Activated B cell treated with CpG ODN at 0.5 μM for 24 hours (primary cell): ENCODE results near the gene AP3B1. TPM values are rescaled to one million over a fixed set of nuclear protein-coding genes. Genes with fewer than 3 reads are reported as not detected.

ENCODE experiments used
- ATAC-seq: fragments of 200-7000 bp; cut with Tn5 transposase; one replicate; pipeline ENCODE4 v1.10.0; 2021; ENCODE audit warnings: low read depth, mild to moderate bottlenecking, moderate library complexity
- CTCF ChIA-PET: fragments of 350-600 bp; sonication (Branson Sonifier 250); formaldehyde crosslinking; loops from one replicate; lab custom pipeline; 2021; ENCODE audit warnings: antibody characterized with exemption; lab: Charles Lee
- POLR2A ChIA-PET: fragments of 350-600 bp; sonication (Branson Sonifier 250); formaldehyde crosslinking; loops from one replicate; lab custom pipeline; 2021; ENCODE audit warnings: antibody characterized with exemption; lab: Charles Lee
- DNase-seq: peaks from one replicate; pipeline ENCODE4 v3.0.0; 2022
- H3K27ac Mint-ChIP-seq: one replicate; pipeline ENCODE4 v1.8.0; 2020; ENCODE audit warnings: mixed read lengths
- H3K27me3 Mint-ChIP-seq: one replicate; pipeline ENCODE4 v1.8.0; 2021; ENCODE audit warnings: mixed read lengths
- H3K36me3 Mint-ChIP-seq: one replicate; pipeline ENCODE4 v1.8.0; 2021; ENCODE audit warnings: low read depth, mixed read lengths
- H3K4me1 Mint-ChIP-seq: one replicate; pipeline ENCODE4 v1.8.0; 2021; ENCODE audit warnings: mixed read lengths
- H3K4me3 Mint-ChIP-seq: one replicate; pipeline ENCODE4 v1.8.0; 2020; ENCODE audit warnings: mild to moderate bottlenecking, mixed read lengths
- H3K9me3 Mint-ChIP-seq: one replicate; pipeline ENCODE4 v1.8.0; 2020; ENCODE audit warnings: mixed read lengths
- intact Hi-C: fragments of 100-400 bp; cut with micrococcal nuclease; formaldehyde crosslinking; loops from one replicate; pipeline ENCODE4 v1.15.1; 2024
- total RNA-seq: library from RNA; stranded (reverse); gene quantifications from 2 replicates; pipeline ENCODE4 v1.2.3, GENCODE V29; 2022
- TF ChIP-seq, protein P1 (sequence below): fragments of 200-600 bp; IDR thresholded peaks from one replicate; pipeline ENCODE4 v1.8.0; 2022; ENCODE audit warnings: antibody characterized with exemption, mild to moderate bottlenecking

The AP3B1 gene
- total RNA-seq, 1 donor from 2014 or later: 52.9 TPM

- H3K4me3 Mint-ChIP-seq: no peak overlapping the region
- ChIA-PET POLR2A (no interaction called here), CTCF (interaction anchor here (0.8 kb wide), 1 partner anchor 202 kb away, joined by 3 read pairs; no protein-coding TSS in a partner anchor)
- ATAC-seq (no peak), DNase-seq (no peak)
- H3K4me1 Mint-ChIP-seq: peaks cover 5% of the 10 kb centered on the region
- H3K27ac Mint-ChIP-seq: no peak overlapping the region
- intact Hi-C loops: no loop called here
- H3K9me3 Mint-ChIP-seq: peaks cover 9% of the 10 kb centered on the region
- peaks cover 44% of the 10 kb centered on the region for H3K36me3 Mint-ChIP-seq
- TF ChIP-seq, protein P1, sequence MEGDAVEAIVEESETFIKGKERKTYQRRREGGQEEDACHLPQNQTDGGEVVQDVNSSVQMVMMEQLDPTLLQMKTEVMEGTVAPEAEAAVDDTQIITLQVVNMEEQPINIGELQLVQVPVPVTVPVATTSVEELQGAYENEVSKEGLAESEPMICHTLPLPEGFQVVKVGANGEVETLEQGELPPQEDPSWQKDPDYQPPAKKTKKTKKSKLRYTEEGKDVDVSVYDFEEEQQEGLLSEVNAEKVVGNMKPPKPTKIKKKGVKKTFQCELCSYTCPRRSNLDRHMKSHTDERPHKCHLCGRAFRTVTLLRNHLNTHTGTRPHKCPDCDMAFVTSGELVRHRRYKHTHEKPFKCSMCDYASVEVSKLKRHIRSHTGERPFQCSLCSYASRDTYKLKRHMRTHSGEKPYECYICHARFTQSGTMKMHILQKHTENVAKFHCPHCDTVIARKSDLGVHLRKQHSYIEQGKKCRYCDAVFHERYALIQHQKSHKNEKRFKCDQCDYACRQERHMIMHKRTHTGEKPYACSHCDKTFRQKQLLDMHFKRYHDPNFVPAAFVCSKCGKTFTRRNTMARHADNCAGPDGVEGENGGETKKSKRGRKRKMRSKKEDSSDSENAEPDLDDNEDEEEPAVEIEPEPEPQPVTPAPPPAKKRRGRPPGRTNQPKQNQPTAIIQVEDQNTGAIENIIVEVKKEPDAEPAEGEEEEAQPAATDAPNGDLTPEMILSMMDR: no peak
- no peaks in the 10 kb centered on the region for H3K27me3 Mint-ChIP-seq
Observed at GRCh38 chr5:78065663-78066062, 228.8 kb downstream of the AP3B1 start.

DNA sequence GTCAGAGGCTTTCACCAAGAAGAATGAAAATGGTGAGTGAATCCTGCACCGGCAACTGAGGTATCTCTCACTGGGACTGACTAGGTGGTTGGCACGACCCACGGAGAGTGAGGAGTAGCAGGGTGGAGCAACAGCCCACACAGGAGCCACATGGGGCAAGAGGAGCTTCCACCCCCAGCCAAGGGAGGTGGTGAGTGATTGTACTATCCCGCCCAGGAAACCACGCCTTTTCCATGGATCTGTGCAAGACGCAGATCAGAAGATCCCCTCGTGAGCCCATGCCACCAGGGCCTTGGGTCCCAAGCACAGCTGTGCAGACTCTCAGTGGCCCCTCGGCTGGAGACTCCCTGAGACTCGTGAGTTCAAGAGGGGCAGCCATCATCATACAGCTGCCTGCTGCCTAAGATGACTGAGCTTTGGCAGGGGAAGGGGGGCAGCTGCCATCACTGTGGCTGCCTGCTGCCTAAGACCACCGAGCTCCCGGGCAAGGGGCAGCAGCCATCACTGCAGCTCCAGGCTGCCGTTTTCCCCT is 229.5 kb downstream of the AP3B1 start:
- ATAC-seq: no peak
- Mint-ChIP-seq H3K4me3 (no peak overlapping the region), H3K9me3 (peaks cover 9% of the 10 kb centered on the region), H3K36me3 (peaks cover 44% of the 10 kb centered on the region), H3K4me1 (peaks cover 5% of the 10 kb centered on the region), H3K27ac (no peak overlapping the region), H3K27me3 (no peaks in the 10 kb centered on the region)
- intact Hi-C loops: no loop called here
- DNase-seq: no peak
- POLR2A ChIA-PET: no interaction called here
- CTCF ChIA-PET: interaction anchor here (0.7 to 0.8 kb wide), 2 partner anchors 42 to 202 kb away, joined by 3 read pairs; no protein-coding TSS in a partner anchor
- TF ChIP-seq, protein P1: no peak

GRCh38 chr5:78063495-78063894 is 231.0 kb downstream of the AP3B1 start:
- intact Hi-C loops: no loop called here
- peaks cover 36% of the 10 kb centered on the region for H3K36me3 Mint-ChIP-seq
- POLR2A ChIA-PET: no interaction called here
- TF ChIP-seq, protein P1: no peak
- H3K27me3 Mint-ChIP-seq: no peaks in the 10 kb centered on the region
- no peak for ATAC-seq
- DNase-seq: no peak
- H3K27ac Mint-ChIP-seq: no peak overlapping the region
- CTCF ChIA-PET: no interaction called here
- no peak overlapping the region for H3K4me3 Mint-ChIP-seq
- peaks cover 8% of the 10 kb centered on the region for H3K9me3 Mint-ChIP-seq
- no peaks in the 10 kb centered on the region for H3K4me1 Mint-ChIP-seq

GRCh38 chr5:78062645-78063044 is 231.9 kb downstream of the AP3B1 start:
- no peak overlapping the region for H3K4me3 Mint-ChIP-seq
- ChIA-PET POLR2A (no interaction called here), CTCF (no interaction called here)
- no peak for ATAC-seq
- no peak for DNase-seq
- intact Hi-C loops: no loop called here
- no peak overlapping the region for H3K27ac Mint-ChIP-seq
- H3K9me3 Mint-ChIP-seq: peaks cover 5% of the 10 kb centered on the region
- no peaks in the 10 kb centered on the region for H3K27me3 Mint-ChIP-seq
- H3K4me1 Mint-ChIP-seq: no peaks in the 10 kb centered on the region
- H3K36me3 Mint-ChIP-seq: peaks cover 28% of the 10 kb centered on the region
- TF ChIP-seq, protein P1: no peak

DNA sequence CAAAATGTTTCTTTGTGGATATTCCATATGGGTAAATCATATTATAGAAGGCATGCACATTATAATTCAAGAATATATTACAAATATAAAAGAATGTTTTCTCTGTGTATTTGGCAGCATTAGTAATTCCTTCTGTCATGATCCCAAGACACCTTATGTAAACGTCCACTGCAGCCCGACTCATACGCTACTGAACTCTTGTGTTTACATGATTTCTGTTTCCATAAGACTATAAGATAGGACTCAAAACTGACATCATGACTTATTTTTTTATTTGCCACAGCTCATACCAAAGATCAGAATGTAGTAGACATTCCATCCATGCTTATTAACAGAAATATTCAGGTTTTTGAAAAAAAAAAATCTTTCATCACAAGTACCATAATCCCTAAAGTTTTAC is 234.1 kb downstream of the AP3B1 start:
- Mint-ChIP-seq H3K27me3 (no peaks in the 10 kb centered on the region), H3K4me3 (no peak overlapping the region), H3K36me3 (peaks cover 16% of the 10 kb centered on the region), H3K4me1 (peaks cover 1% of the 10 kb centered on the region), H3K27ac (no peak overlapping the region), H3K9me3 (no peaks in the 10 kb centered on the region)
- DNase-seq (no peak), ATAC-seq (no peak)
- TF ChIP-seq, protein P1: no peak
- ChIA-PET CTCF (no interaction called here), POLR2A (no interaction called here)
- intact Hi-C loops: no loop called here
